Endothelial cell of umbilical vein (primary cell): ENCODE results near the gene SULT4A1.

Source experiments
- EZH2 ChIP-seq: IDR thresholded peaks from 2 replicates; pipeline ENCODE4 v1.6.1; 2012; ENCODE audit warnings: borderline replicate concordance, low read depth, mild to moderate bottlenecking, moderate library complexity, low read length, inconsistent platforms; ENCODE audit not compliant: severe bottlenecking
- JUN ChIP-seq: IDR thresholded peaks from 2 replicates; pipeline ENCODE4 v1.6.1; 2011; ENCODE audit warnings: borderline replicate concordance, low read depth; ENCODE audit not compliant: insufficient read length, insufficient read depth
- MYC ChIP-seq: IDR thresholded peaks from one replicate; pipeline ENCODE4 v1.6.1; 2011; ENCODE audit warnings: mild to moderate bottlenecking, low read depth, low read length
- POLR2A ChIP-seq: IDR thresholded peaks from 2 replicates; pipeline ENCODE4 v1.6.1; 2012; ENCODE audit warnings: low read depth, mild to moderate bottlenecking, control low read depth, low read length
- POLR2AphosphoS5 ChIP-seq: IDR thresholded peaks from 2 replicates; pipeline ENCODE4 v1.6.1; 2012; ENCODE audit warnings: low read depth, mild to moderate bottlenecking, control low read depth, low read length, moderate library complexity; ENCODE audit not compliant: insufficient read depth
- TF ChIP-seq, protein P1 (sequence below), 2 donors: IDR thresholded peaks; 1 replicate in 1 of 2; 2 replicates in 1 of 2; pipeline ENCODE4 v1.5.1; 2011; ENCODE audit warnings: low read length in 2 of 2, mild to moderate bottlenecking in 2 of 2, moderate library complexity in 2 of 2, control low read depth in 1 of 2, inconsistent platforms in 1 of 2, low read depth in 1 of 2; ENCODE audit not compliant: insufficient read depth in 1 of 2; ENCODE audit errors: extremely low read depth in 1 of 2
- TF ChIP-seq, protein P2 (sequence below): IDR thresholded peaks from 2 replicates; pipeline ENCODE4 v1.6.1; 2011; ENCODE audit not compliant: insufficient read depth, insufficient read length

DNA sequence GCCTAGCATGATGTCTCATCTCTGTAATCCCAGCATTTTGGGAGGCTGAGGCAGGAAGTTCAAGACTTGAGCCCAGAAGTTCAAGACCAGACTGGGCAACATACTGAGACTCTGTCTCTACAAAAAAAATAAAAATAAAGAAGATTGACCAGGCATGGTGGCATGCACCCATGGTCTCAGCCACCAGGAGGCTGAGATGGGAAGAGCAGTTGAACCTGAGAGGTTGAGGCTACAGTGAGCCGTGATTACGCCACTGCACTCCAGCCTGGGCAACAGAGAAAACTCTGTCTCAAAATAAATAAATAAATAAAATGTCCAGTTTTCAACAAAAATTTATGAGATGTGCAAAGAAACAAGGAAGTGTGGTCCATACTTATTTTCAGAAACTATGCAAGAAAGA lies 78.5 kb downstream of the SULT4A1 start:
- no peak for TF ChIP-seq EZH2
- TF ChIP-seq, protein P1, sequence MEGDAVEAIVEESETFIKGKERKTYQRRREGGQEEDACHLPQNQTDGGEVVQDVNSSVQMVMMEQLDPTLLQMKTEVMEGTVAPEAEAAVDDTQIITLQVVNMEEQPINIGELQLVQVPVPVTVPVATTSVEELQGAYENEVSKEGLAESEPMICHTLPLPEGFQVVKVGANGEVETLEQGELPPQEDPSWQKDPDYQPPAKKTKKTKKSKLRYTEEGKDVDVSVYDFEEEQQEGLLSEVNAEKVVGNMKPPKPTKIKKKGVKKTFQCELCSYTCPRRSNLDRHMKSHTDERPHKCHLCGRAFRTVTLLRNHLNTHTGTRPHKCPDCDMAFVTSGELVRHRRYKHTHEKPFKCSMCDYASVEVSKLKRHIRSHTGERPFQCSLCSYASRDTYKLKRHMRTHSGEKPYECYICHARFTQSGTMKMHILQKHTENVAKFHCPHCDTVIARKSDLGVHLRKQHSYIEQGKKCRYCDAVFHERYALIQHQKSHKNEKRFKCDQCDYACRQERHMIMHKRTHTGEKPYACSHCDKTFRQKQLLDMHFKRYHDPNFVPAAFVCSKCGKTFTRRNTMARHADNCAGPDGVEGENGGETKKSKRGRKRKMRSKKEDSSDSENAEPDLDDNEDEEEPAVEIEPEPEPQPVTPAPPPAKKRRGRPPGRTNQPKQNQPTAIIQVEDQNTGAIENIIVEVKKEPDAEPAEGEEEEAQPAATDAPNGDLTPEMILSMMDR (IDR thresholded peaks at IDR 0.05; ENCODE audit: extremely low read depth in 1 of 2, insufficient read depth in 1 of 2, low read depth in 1 of 2, low read length in 2 of 2) = peak in 1 of 2 donors; percentile 4
- TF ChIP-seq POLR2A = no peak
- no peak for TF ChIP-seq MYC
- no peak for TF ChIP-seq POLR2AphosphoS5
- TF ChIP-seq, protein P2, sequence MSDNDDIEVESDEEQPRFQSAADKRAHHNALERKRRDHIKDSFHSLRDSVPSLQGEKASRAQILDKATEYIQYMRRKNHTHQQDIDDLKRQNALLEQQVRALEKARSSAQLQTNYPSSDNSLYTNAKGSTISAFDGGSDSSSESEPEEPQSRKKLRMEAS = no peak
- no peak for TF ChIP-seq JUN
